Activated naive CD4-positive, alpha-beta T cell treated with Interleukin-2 at 50 U/mL for 16 hours (primary cell): Measurements from ENCODE around the gene OR2S2.

Experiments
- DNase-seq: peaks from one replicate; pipeline ENCODE4 v3.0.0-alpha.2; 2020

Gene OR2S2

DNA sequence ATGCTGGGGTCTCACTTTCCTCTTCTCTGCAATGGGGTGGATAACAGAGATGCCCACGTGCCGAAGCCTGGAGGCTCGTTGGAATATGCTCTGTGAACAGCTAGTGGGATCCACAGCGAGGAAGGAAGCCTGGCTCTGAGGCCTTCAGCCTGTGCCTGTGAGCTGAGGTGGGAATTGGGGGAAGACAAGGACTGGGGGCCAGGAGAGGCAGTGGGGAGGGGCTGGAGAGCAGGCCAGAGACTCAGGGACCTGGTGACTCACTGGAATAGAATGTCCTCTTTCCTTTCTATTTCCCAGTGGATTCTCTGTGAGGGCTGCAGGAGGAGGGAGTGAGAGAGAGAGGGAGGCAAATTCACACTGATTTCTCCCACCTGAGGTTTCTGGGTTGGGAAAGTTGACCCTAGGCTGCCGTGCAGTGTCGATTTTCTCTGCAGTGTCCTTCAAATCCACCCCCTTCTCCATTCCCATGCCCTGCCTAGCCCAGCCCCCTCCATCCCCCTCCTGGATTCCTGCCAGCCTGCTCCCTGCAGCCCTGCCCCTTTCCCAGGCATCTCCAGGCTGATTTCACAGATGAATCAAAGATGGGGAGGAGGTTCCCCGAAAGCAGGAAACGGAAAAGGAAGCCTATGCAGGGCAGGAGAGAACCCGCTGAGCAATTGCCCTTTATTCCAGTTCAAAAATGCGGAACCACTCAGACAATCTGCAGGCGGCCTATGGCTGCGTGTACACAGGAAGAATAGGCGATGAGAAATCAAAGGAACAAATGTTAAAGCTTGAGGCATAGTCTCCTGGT is 50.0 kb downstream of the OR2S2 start:
- no peak for DNase-seq
